Tibial nerve (tissue), 4 donors: Measurements from ENCODE around the gene TWNK. TPM values are rescaled to one million over a fixed set of nuclear protein-coding genes. Genes with fewer than 3 reads are reported as not detected.
A peak's percentile ranks its signal among the peaks of the same experiment; 100 is the strongest.

Source experiments
- DNase-seq, 2 donors: peaks; one replicate each; pipeline ENCODE4 v3.0.0-alpha.2; 2019; ENCODE audit warnings: low spot score in 2 of 2
- H3K27ac ChIP-seq, 4 donors: fragments of 200-600 bp; sonication (generic) in 3 of 4; one replicate each; pipeline ENCODE4 v1.5.1; 2017 to 2019; ENCODE audit warnings: mild to moderate bottlenecking in 1 of 4
- H3K27me3 ChIP-seq, 2 donors: fragments of 200-600 bp; sonication (generic) in 1 of 2; one replicate each; pipeline versions ENCODE4 v1.5.1 to v1.6.0; 2017 to 2019
- H3K36me3 ChIP-seq, 3 donors: fragments of 200-600 bp; sonication (generic); one replicate each; pipeline ENCODE4 v1.5.1; 2018 to 2019
- H3K4me1 ChIP-seq, 4 donors: fragments of 200-600 bp; sonication (generic) in 3 of 4; one replicate each; pipeline ENCODE4 v1.5.1; 2017 to 2019
- H3K4me3 ChIP-seq, 4 donors: fragments of 200-600 bp; sonication (generic) in 3 of 4; one replicate each; pipeline ENCODE4 v1.5.1; 2017 to 2019; ENCODE audit warnings: mild to moderate bottlenecking in 1 of 4, moderate library complexity in 1 of 4
- H3K9me3 ChIP-seq, 4 donors: fragments of 200-600 bp; sonication (generic) in 3 of 4; one replicate each; pipeline ENCODE4 v1.5.1; 2017 to 2019
- EP300 ChIP-seq, 2 donors: sonication (generic); formaldehyde crosslinking; IDR thresholded peaks; one replicate each; pipeline ENCODE4 v1.6.1; 2017; ENCODE audit warnings: antibody characterized with exemption in 2 of 2, mild to moderate bottlenecking in 1 of 2
- POLR2A ChIP-seq, 2 donors: fragments of 450-650 bp; IDR thresholded peaks; one replicate each; pipeline ENCODE4 v1.6.1; 2017; ENCODE audit warnings: antibody characterized with exemption in 2 of 2, mild to moderate bottlenecking in 2 of 2, moderate library complexity in 2 of 2
- WGBS, 2 donors: methylation state at CpG; one replicate each; pipeline ENCODE4 v1.1.5; 2018; 5-methylcytosine and 5-hydroxymethylcytosine counted together
- total RNA-seq, 4 donors: library from RNA; depleted of rRNA; stranded (reverse); fragments of >200 nt; gene quantifications; one replicate each; pipeline ENCODE4 v1.1.0, GENCODE V29; 2016
- TF ChIP-seq, protein P1 (sequence below), 5 experiments: fragments of 200-600 bp in 3 of 5; fragments of 450-650 bp in 2 of 5; sonication (generic) in 3 of 5; IDR thresholded peaks; one replicate each; pipeline ENCODE4 v1.5.1; 2016 to 2019; ENCODE audit warnings: antibody characterized with exemption in 5 of 5, mild to moderate bottlenecking in 3 of 5, moderate library complexity in 2 of 5

TWNK gene
- total RNA-seq, 4 donors from 2014 or later, result 5.0 to 11.4 (median 6.6) TPM

DNA sequence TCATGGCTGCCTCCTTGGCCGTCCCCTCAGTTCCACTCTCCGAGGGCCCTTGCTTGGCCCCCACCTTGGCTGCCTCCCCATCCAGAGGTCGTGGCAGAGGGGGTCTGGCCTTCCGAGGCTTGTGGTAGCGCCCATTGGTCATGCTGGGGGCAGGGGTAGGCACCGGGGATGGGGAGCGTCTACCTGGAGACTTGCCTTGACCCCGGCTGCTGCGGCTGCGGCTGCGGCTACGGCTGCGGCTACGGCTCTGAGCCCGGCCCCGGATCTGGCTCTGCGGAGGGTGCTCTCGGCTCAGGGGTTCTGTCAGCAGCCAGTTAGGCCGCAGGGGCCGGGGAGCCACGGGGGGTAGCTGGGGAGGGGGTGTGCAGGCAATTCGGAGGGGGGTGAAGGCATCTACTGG, 23.0 kb downstream of the TWNK start:
- no peak for DNase-seq
- H3K27ac ChIP-seq, result peak overlapping the region in 2 of 4 donors; percentile 84
- H3K4me3 ChIP-seq, result no peak overlapping the region
- H3K36me3 ChIP-seq, result peaks cover 0 to 22% (median 4%) of the 10 kb centered on the region in 3 donors
- TF ChIP-seq, protein P1, sequence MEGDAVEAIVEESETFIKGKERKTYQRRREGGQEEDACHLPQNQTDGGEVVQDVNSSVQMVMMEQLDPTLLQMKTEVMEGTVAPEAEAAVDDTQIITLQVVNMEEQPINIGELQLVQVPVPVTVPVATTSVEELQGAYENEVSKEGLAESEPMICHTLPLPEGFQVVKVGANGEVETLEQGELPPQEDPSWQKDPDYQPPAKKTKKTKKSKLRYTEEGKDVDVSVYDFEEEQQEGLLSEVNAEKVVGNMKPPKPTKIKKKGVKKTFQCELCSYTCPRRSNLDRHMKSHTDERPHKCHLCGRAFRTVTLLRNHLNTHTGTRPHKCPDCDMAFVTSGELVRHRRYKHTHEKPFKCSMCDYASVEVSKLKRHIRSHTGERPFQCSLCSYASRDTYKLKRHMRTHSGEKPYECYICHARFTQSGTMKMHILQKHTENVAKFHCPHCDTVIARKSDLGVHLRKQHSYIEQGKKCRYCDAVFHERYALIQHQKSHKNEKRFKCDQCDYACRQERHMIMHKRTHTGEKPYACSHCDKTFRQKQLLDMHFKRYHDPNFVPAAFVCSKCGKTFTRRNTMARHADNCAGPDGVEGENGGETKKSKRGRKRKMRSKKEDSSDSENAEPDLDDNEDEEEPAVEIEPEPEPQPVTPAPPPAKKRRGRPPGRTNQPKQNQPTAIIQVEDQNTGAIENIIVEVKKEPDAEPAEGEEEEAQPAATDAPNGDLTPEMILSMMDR (IDR thresholded peaks at IDR 0.05), result no peak
- no peak for TF ChIP-seq EP300 (IDR thresholded peaks at IDR 0.05)
- no peak for TF ChIP-seq POLR2A (IDR thresholded peaks at IDR 0.05)
- peaks cover 0 to 65% (median 29%) of the 10 kb centered on the region in 4 donors for H3K4me1 ChIP-seq
- no peaks in the 10 kb centered on the region for H3K9me3 ChIP-seq
- WGBS, 2 donors, result 89 to 95% methylated on average over 21 to 22 of the region's 22 CpGs
- H3K27me3 ChIP-seq, result no peaks in the 10 kb centered on the region

DNA sequence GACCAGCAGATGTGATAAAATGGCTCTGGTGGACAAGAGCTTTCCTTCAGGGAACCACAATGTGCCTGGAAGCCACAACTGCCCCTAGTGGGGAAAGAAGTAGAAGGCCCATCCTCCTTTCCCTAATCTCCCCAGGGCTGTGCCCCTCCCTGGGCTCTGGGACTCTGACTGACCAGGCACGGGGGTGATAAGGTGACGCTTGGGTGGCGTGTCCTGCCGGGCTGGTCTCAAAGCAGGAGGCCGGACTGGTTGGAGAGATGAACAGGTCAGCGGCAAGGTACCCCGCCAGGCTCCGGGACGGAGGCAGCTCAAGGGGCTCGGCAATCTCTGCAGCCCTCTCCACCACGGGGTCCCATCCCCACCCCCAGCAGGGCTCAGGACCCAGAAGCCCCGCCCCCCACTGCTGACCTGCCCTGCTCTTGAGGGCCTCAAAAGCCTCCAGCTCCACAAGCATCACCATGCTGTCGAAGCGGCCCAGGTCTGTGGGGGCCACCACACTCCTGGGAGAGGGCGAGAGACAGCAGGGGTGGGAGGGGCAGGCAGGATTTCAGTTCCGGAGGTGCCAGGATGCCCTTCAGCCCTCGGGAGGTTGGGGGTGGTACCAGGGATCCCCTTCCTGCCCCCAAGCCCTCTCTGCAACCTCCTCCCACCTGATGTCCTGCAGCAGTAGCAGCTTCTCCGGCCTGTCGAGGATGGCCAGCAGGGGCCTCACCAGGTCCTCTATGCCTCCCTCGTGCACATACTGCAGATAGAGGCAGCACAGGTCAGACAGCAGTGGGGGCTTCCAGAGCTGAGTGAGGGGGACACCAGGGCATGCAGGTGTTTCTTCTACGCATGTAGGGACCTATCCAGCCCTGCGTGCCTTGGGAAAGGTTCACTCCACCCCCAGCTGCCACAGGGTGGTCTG, 24.4 kb downstream of the TWNK start:
- Histone ChIP-seq H3K36me3 (peaks cover 0 to 8% (median 0%) of the 10 kb centered on the region in 3 donors), H3K4me1 (peaks cover 0 to 59% (median 29%) of the 10 kb centered on the region in 4 donors), H3K27ac (peak overlapping the region in 3 of 4 donors; percentile 0 to 84 (median 77)), H3K9me3 (no peaks in the 10 kb centered on the region), H3K27me3 (no peaks in the 10 kb centered on the region), H3K4me3 (no peak overlapping the region)
- no peak for DNase-seq
- TF ChIP-seq, protein P1 (IDR thresholded peaks at IDR 0.05), result peak in 1 of 5 experiments; percentile 21
- no peak for TF ChIP-seq EP300 (IDR thresholded peaks at IDR 0.05)
- no peak for TF ChIP-seq POLR2A (IDR thresholded peaks at IDR 0.05)
- 54 to 86% methylated on average over 11 to 15 of the region's 22 CpGs for WGBS, 2 donors

DNA sequence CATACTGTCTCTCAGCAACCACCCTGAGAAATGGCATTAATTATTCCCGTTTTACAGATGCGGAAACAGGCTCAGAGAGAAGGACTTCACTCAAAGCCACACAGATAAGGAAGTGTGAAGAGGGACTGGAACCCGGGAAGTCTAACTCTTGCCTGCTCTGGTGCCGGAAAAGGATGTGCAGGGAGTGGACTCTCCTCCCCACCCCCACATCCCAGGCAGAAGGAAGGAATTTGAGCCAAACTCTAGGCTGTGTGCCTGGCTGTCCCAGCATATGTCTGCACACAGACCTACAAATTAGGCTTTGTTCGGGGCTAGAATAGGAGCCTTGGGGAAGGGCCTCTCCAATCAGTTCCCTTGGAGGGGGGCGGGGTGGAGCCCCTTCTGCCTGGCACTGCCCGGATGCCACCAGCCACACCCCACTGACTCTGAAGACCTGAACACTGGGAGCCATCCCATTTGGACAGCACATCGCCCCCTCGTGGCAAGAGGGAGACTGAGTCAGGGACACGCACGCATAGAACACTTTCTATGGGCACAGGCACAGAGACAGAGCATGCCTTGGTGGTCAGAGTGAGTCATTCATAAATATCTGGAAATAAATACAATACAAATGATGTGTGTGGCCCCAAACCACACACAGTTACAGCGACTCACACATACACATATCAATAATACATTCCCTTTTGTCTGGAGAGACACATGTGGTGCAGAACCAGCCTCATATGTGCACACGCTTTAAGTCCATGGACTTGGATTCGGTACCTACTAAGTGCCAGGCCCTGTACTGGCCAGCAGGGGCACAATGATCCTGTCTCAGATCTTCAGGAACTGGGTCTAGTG, 25.4 kb downstream of the TWNK start:
- peak; percentile 81 to 90 for DNase-seq
- H3K27ac ChIP-seq, result peak overlapping the region; percentile 0 to 84 (median 70)
- H3K36me3 ChIP-seq, result no peaks in the 10 kb centered on the region
- H3K27me3 ChIP-seq, result no peaks in the 10 kb centered on the region
- 6 to 12% methylated on average over 14 of the region's 14 CpGs for WGBS, 2 donors
- no peaks in the 10 kb centered on the region for H3K9me3 ChIP-seq
- H3K4me1 ChIP-seq, result peaks cover 0 to 49% (median 26%) of the 10 kb centered on the region in 4 donors
- H3K4me3 ChIP-seq, result no peak overlapping the region
- TF ChIP-seq EP300 (IDR thresholded peaks at IDR 0.05) (peak in 1 of 2 donors; percentile 83), POLR2A (IDR thresholded peaks at IDR 0.05) (no peak)
- TF ChIP-seq, protein P1 (IDR thresholded peaks at IDR 0.05), result peak; percentile 78 to 97 (median 92)

DNA sequence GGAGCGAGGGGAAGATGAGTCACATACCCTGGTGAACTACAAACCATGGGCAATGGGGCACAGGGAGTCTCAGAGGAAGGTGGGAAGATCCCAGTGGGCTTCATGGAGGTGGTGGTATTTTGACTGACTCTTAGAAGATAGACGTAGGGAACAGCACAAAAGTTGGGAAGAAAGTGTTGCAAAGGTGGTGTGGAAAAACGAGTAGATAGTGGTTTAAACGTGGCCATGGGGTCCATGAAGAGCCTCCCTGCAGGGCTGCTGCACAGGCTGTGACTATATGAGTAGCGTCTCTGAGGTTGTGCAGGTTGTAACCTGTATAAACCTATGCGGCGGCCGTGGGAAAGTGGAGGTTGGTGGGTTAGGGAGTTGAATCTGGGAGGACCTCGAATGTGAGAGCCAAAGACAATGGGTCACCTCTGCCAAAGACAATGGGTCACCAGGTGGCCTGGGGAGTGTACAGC, 26.1 kb downstream of the TWNK start:
- peaks cover 0 to 44% (median 23%) of the 10 kb centered on the region in 4 donors for H3K4me1 ChIP-seq

More for the DNA sequence above, 26.1 kb downstream of the TWNK start:
- Histone ChIP-seq H3K9me3 (no peaks in the 10 kb centered on the region), H3K36me3 (no peaks in the 10 kb centered on the region), H3K4me3 (no peak overlapping the region), H3K27ac (peak overlapping the region in 3 of 4 donors; percentile 62 to 84 (median 77)), H3K27me3 (no peaks in the 10 kb centered on the region)
- 55 to 59% methylated on average over 9 of the region's 9 CpGs for WGBS, 2 donors
- DNase-seq, result no peak
- TF ChIP-seq, protein P1 (IDR thresholded peaks at IDR 0.05), result no peak
- no peak for TF ChIP-seq EP300 (IDR thresholded peaks at IDR 0.05)
- TF ChIP-seq POLR2A (IDR thresholded peaks at IDR 0.05), result no peak
